HTR-8/SVneo (cell line): Measurements from ENCODE around the gene TOR1A.
"Not testable (repeated sequence)": the region's sequence is repeated elsewhere in the genome, so short reads cannot be mapped to it uniquely, and the experiment has no call there.

Experiments used
- DNase-seq: peaks from one replicate; pipeline ENCODE4 v3.0.0; 2011; ENCODE audit warnings: low spot score, mixed read lengths; ENCODE audit not compliant: insufficient read length
- FAIRE-seq: peaks from 2 replicates; lab custom pipeline; 2011; peaks lifted over from hg19 to GRCh38; lab: Jason Lieb, UNC

The TOR1A gene

GRCh38 chr9:129826344-129826743 lies 2.4 kb upstream of the TOR1A start:
- DNase-seq, result no peak
- FAIRE-seq, result no peak

- no peak for FAIRE-seq
- DNase-seq, result no peak
These were observed 398 bp downstream of the TOR1A start for GRCh38 chr9:129823542-129823934.

- FAIRE-seq, result no peak
- DNase-seq, result peak; percentile 8
These were observed 916 bp downstream of the TOR1A start for GRCh38 chr9:129822898-129823541.

DNA sequence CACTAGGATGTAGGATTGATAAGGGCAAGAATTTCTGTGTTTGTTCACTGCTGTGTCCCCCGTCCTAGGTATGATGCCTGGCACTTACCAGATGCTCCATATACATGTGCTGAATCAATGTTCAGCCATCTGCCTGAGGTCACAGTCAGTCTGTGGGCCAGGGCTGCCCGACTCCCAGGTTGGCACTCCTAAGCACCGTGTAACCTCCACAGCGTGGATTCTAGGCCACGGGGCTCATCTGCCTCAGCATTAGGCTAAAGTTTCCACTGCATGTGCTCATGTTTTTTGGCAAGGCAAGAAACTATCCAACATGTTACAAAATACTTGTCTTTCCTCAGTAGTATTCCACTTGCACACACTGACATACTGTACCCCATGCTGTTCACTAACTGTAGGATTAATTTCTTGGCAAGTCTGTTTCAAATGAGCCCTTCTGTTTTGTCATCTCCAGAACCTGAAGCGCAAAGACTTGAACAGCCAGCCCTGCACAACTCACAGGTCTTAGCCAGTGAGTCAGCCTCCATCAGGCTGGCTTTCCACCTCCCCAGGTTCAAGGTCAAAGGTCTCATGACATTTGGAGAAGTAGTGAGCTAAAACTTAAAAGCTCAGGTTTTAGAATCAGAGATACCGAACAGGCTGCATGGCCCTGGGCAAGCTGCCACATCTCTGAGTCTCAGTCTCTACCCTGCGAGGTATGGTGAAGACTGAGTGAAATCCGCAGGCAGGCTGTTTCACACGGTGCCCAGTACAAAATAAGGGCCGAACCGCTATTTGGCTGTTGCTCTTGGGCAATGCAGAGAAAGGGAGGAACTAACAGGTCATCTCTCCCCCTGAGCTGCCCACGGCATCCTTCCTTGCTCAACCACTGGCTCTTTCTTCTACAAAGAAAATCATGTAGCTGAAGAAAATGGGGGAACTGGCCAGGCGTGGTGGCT lies 7.2 kb downstream of the TOR1A start:
- no peak for DNase-seq
- no peak for FAIRE-seq

DNA sequence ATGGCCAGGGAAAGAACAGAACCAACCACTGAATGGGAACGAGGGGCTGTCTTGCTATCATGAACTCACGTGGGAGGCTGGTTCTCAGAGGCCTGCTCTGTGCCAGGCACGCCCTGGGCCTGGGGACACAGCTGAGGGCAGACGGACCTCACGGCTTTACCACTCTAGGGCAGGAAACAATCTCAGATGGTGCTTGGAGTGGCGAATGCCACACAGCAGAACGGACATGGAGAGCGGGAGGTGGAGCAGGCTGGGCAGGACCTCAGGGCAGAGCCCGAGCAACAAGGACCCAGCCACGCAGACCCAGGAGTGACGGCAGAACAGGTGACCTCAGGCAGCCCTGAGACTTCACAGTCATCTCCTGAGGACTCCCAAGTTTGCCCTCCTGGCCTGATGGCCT lies 8.7 kb downstream of the TOR1A start:
- DNase-seq, result no peak
- no peak for FAIRE-seq

DNA sequence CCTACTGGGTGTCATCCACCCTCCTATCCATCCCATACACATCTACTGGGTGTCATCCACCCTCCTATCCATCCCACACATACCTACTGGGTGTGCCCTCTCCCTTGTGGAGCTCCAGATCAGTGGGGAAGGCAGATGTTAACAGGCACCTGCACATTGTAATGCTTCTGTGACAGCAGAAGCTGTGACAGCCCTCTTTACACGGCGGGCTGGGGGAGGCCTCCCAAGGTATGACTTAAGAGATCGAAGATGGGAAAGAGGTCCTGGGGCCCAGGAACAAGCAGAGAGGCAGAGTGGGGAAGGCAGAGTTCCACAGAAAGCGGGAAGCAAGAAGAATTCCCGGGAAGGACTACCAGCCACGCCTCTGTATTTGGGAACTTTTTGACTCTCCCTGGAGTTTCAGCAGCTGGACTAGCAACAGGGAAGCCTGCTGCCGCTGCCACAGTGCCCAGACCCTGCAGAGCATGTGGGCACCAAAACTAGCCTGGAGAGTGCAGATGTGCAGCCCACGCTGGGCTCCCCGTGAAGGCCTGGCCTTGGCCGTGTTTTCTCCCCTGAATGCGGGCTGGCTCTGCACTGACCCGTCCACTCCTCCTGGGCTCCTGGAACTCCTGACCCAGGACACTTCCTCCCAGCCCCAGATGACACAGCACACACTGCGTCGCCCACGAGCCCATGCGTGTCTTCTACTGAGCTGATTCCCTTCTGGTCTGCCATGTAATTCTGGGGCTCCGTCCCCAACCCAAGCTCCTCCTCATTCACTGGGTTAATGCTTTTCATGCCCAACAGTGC lies 9.3 kb downstream of the TOR1A start:
- DNase-seq (no peak), FAIRE-seq (no peak)

DNA sequence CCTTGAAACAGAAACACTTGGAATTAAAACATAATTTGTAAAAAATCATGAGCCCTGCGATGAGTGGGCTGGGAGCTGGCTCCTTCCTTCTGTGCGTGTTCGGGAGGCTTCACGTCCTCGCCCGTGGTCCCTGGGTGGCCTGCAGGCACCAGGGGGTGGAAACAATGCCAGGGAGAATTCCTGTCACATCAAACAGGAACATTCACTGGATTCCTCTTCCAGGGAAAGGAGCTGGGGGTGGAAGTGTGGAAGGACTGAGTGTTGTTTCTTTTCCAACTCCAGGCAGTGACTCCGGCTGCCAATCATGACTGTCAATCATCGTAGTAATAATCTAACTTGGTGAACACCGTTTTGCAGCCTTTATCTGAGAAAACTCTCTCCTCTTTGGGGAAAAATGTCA lies 10.3 kb downstream of the TOR1A start:
- DNase-seq, result no peak
- FAIRE-seq, result no peak

DNA sequence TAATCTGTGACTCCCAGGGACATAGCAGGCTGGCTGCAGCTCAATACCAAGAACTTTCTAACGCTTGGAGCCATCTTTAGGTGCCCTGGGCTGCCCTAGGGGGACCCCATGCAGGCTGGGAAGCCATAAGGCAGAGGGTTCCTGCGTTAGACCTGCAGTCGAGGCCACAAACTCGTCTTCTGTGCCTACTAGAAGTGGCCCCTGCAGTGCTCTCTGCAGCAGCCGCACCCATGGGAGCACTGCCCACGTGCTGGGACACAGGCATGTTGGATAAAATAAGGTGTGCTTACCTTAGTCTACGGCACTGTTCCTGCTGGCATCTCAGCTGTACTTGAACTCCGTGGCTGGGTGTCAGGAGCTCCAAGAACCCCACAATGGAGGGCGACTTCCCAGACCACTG lies 11.6 kb downstream of the TOR1A start:
- FAIRE-seq, result no peak
- DNase-seq, result no peak

- DNase-seq, result no peak
- no peak for FAIRE-seq
These were observed 12.0 kb downstream of the TOR1A start for GRCh38 chr9:129811967-129812363.

GRCh38 chr9:129810788-129811187 lies 13.1 kb downstream of the TOR1A start:
- no peak for FAIRE-seq
- DNase-seq, result no peak

DNA sequence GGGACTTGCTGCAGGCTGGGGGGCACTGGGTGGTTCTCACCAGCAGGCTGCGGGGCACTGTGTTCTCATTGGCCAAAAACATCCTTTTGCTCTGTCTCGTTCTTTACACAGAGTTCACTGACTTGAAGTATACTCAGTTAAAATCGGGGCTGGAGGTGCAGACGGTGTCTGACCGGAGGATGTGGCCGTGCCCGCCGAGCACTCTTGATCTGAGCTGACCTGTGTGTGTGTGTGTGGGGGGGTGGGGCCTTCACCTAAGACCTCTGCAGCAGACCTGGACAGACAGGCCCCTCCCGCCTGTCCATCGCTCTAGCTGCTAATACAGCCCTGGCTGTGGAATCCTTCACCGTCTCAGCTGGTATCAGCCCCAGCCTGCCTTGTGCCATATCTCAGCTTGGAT lies 13.8 kb downstream of the TOR1A start:
- DNase-seq, result no peak

GRCh38 chr9:129809346-129809745 lies 14.6 kb downstream of the TOR1A start:
- FAIRE-seq (no peak), DNase-seq (no peak)

More for the DNA sequence above, 13.8 kb downstream of the TOR1A start:
- no peak for FAIRE-seq

DNA sequence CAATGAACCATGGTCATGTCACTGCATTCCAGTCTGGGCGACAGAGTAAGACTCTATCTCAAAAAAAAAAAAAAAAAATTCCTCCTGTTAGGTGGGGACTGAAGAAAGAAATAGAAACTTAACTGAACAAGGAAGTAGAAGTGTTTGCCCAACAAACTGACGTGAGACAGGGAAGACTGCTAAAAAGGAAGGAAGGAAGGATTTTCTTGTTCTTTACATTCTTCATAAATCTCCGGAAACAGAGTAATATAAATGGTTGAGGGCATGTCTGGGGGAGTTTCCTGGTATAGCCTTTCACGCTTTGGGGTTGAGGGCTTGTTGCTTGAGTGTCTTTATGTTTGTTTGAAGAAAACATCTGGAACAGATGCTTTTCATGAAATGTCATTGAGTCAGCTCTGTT lies 17.9 kb downstream of the TOR1A start:
- DNase-seq, result no peak
- no peak for FAIRE-seq

DNA sequence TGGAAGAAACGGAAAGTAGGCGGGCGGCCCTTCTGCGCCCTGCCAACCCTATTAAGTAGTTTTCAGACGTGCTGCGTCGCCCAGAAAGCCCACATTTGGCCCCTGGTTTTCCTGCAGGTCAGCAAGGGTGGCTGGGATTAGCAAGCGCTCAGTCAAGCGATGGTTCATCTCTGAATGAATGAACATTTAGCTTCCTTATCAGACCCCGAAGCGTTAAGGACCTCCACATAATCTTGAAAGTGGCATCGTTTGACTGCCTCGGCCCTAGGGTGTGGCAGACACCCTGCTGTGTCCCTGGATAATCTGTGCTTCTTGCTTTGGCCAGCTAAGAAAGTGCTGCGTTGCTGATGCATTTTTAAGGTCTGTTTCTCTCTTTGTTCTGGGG lies 20.3 kb downstream of the TOR1A start:
- FAIRE-seq (no peak), DNase-seq (no peak)

DNA sequence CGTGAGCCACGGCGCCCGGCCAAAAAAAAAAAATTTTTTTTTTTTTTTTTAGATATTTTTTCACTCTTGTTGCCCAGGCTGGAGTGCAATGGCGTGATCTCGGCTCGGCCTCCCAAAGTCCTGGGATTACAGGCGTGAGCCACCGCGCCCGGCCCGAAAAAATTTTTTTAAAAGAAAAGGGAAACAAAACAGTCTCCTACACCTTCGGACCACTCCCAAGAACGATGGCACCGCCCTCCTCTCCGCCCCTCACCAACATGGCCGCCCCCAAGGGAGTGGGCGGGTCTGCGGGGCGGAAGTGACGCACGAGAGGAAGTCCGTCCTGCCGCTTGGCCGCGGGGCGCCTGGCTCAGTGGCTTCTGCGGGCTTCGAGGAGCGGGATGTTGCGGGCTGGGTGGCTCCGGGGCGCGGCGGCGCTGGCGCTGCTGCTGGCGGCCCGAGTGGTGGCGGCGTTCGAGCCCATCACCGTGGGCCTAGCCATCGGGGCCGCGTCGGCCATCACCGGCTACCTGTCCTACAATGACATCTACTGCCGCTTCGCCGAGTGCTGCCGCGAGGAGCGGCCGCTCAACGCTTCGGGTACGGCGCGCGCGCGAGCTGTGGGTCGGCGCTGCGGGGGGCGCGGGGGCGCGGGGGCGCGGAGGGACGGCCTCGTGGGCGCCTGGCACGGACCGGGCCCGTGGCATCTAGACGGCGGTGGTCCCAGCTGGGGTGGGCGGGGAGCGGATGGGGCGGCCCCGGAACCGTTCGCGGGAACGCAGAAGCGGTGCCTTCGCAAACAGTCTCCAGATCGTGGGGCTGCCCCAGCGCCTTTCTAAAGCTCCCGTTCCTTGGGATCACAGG lies 20.9 kb downstream of the TOR1A start, which contains the start of gene TOR1B:
Gene TOR1B (plus strand): TSS at position 352 of the 843 bp plus-strand sequence. CDS start 29 bp downstream, at position 381.
- FAIRE-seq (no peak), DNase-seq (peak; percentile 80)

DNA sequence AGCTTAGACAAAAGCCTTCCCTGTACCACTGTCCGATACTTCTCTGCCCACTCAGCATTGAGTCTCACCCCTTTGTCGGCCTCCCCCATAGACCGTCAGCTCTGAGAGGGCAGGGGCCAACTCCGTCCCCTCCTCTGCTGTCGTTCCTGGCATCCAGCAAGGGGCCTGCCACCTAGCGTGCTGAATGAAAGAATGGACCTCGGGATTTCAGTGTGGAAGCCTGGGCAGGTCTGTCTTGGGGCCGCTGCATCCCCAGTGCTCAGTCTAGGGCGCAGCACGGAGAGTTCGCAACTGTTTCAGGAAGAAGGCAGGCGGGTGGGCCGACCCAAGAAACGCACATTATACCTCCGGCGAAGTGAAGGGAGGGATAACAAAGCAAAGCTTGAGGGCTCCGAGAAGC lies 22.4 kb downstream of the TOR1A start:
- FAIRE-seq, result no peak
- no peak for DNase-seq

- DNase-seq (no peak), FAIRE-seq (no peak)
These were observed 25.0 kb downstream of the TOR1A start for GRCh38 chr9:129798973-129799372.

DNA sequence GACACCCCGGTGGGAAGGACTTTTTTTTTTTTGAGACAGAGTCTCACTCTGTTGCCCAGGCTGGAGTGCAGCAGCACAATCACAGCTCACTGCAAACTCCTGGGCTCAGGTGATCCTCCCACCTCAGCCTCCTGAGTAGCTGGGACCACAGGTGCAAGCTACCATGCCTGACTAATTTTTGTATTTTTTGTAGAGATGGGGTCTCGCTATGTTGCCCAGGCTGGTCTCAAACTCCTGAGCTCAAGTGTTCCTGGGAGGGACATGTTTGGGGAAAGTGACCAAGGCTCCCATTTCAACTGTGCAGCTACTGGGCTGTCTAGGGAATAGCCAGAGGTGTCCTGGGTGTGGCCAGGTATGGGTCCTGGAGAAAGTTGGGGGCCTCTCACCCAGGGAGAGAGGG lies 27.9 kb downstream of the TOR1A start:
- FAIRE-seq, DNase-seq: not testable (repeated sequence)

- DNase-seq, result no peak
- FAIRE-seq, result no peak
These were observed 29.4 kb downstream of the TOR1A start for GRCh38 chr9:129794549-129794948.

GRCh38 chr9:129786481-129786880 lies 37.5 kb downstream of the TOR1A start:
- no peak for FAIRE-seq
- DNase-seq, result no peak
